Activated B cell treated with CpG ODN at 0.5 μM for 24 hours (primary cell): ENCODE measurements around the gene CAMTA1. TPM values are rescaled to one million over a fixed set of nuclear protein-coding genes. Genes with fewer than 3 reads are reported as not detected.

Experiments used
- ATAC-seq: fragments of 200-7000 bp; cut with Tn5 transposase; one replicate; pipeline ENCODE4 v1.10.0; 2021; ENCODE audit warnings: low read depth, mild to moderate bottlenecking, moderate library complexity
- CTCF ChIA-PET: fragments of 350-600 bp; sonication (Branson Sonifier 250); formaldehyde crosslinking; loops from one replicate; lab custom pipeline; 2021; ENCODE audit warnings: antibody characterized with exemption; lab: Charles Lee
- POLR2A ChIA-PET: fragments of 350-600 bp; sonication (Branson Sonifier 250); formaldehyde crosslinking; loops from one replicate; lab custom pipeline; 2021; ENCODE audit warnings: antibody characterized with exemption; lab: Charles Lee
- DNase-seq: peaks from one replicate; pipeline ENCODE4 v3.0.0; 2022
- H3K27ac Mint-ChIP-seq: one replicate; pipeline ENCODE4 v1.8.0; 2020; ENCODE audit warnings: mixed read lengths
- H3K27me3 Mint-ChIP-seq: one replicate; pipeline ENCODE4 v1.8.0; 2021; ENCODE audit warnings: mixed read lengths
- H3K36me3 Mint-ChIP-seq: one replicate; pipeline ENCODE4 v1.8.0; 2021; ENCODE audit warnings: low read depth, mixed read lengths
- H3K4me1 Mint-ChIP-seq: one replicate; pipeline ENCODE4 v1.8.0; 2021; ENCODE audit warnings: mixed read lengths
- H3K4me3 Mint-ChIP-seq: one replicate; pipeline ENCODE4 v1.8.0; 2020; ENCODE audit warnings: mild to moderate bottlenecking, mixed read lengths
- H3K9me3 Mint-ChIP-seq: one replicate; pipeline ENCODE4 v1.8.0; 2020; ENCODE audit warnings: mixed read lengths
- intact Hi-C: fragments of 100-400 bp; cut with micrococcal nuclease; formaldehyde crosslinking; loops from one replicate; pipeline ENCODE4 v1.15.1; 2024
- total RNA-seq: library from RNA; stranded (reverse); gene quantifications from 2 replicates; pipeline ENCODE4 v1.2.3, GENCODE V29; 2022
- TF ChIP-seq, protein P1 (sequence below): fragments of 200-600 bp; IDR thresholded peaks from one replicate; pipeline ENCODE4 v1.8.0; 2022; ENCODE audit warnings: antibody characterized with exemption, mild to moderate bottlenecking

Gene CAMTA1
- total RNA-seq, 1 donor from 2014 or later: 49.8 TPM

DNA sequence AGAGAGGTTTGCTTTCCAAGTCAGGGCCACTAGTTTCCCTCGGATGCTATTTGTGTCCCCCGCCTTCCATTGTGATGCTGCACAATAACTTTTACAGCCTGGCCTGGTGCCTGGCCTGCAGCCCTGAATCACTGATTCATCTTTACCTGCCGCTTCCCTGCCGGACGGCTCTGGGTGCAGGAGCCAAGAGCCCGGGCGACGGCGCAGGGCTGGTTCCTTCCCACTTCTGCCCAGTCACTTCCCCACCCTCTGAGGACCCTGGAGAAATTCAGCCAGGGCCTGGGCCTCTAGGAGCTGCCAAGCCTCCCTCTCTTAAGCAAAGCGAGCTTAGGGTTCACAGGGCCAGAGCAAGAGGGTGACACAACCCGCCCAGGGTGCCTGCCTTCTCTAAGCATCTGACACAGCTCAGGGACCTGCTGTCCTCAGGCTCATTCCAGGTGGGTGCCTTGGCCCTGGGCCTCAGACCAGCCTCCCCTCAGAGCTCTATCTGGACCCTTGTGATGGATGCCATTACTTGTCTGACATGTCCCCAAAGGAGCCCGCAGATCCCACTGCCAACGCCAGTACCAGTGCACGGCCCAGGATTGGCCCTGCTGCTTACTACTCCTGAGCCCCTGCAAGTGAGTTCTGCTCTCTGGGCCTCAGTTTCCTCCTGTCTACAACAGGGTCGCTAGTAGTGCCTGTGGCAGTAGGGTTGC is 604.8 kb downstream of the CAMTA1 start:
- no peak for DNase-seq
- no peaks in the 10 kb centered on the region for H3K4me1 Mint-ChIP-seq
- TF ChIP-seq, protein P1, sequence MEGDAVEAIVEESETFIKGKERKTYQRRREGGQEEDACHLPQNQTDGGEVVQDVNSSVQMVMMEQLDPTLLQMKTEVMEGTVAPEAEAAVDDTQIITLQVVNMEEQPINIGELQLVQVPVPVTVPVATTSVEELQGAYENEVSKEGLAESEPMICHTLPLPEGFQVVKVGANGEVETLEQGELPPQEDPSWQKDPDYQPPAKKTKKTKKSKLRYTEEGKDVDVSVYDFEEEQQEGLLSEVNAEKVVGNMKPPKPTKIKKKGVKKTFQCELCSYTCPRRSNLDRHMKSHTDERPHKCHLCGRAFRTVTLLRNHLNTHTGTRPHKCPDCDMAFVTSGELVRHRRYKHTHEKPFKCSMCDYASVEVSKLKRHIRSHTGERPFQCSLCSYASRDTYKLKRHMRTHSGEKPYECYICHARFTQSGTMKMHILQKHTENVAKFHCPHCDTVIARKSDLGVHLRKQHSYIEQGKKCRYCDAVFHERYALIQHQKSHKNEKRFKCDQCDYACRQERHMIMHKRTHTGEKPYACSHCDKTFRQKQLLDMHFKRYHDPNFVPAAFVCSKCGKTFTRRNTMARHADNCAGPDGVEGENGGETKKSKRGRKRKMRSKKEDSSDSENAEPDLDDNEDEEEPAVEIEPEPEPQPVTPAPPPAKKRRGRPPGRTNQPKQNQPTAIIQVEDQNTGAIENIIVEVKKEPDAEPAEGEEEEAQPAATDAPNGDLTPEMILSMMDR: no peak

DNA sequence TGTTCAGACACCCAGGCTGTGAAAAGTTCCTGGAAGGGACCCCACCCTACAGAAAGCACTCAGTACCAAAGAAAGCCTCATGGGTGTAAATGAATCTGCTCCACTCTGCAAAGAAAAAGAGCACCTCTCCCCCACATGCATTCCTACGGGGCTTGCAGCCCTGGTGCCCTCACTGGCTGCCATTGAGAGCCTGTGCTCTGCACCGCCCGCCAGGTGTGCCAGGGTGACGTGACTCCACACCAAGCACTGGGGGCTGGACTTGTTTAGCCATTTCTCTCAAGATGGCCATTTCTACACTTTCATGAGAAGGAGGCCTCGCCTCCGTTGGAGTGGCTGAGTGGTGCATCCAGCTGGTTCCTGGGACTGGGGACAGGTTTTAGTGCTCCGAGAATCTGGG is 605.3 kb downstream of the CAMTA1 start:
- no peak overlapping the region for H3K4me3 Mint-ChIP-seq
- H3K4me1 Mint-ChIP-seq: no peaks in the 10 kb centered on the region

More for the DNA sequence above, 604.8 kb downstream of the CAMTA1 start:
- no peak overlapping the region for H3K27ac Mint-ChIP-seq
- H3K4me3 Mint-ChIP-seq: no peak overlapping the region
- H3K36me3 Mint-ChIP-seq: no peaks in the 10 kb centered on the region
- H3K9me3 Mint-ChIP-seq: peaks cover under 1% of the 10 kb centered on the region
- POLR2A ChIA-PET: no interaction called here
- no peaks in the 10 kb centered on the region for H3K27me3 Mint-ChIP-seq
- intact Hi-C loops: no loop called here
- ATAC-seq: no peak
- CTCF ChIA-PET: no interaction called here

DNA sequence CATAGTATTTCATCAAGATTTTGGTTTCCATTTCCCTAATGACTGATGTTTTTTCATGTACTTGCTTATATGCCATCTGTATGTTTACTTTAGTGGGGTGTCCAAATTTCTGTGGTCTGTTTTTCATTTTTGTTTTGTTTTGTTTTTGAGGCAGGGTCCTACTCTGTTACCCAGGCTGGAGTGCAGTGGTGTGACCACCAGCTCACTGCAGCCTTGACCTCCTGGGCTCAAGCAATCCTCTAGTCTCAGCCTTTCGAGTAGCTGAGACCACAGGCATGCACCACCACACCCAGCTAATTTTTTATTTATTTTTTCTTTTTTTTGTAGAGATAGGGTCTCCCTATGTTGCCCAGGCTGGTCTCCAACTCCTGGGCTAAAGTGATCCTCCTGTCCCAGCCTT is 607.9 kb downstream of the CAMTA1 start:
- TF ChIP-seq, protein P1: no peak
- DNase-seq (no peak), ATAC-seq (no peak)
- Mint-ChIP-seq H3K4me3 (no peak overlapping the region), H3K9me3 (peaks cover 14% of the 10 kb centered on the region), H3K4me1 (no peaks in the 10 kb centered on the region), H3K36me3 (no peaks in the 10 kb centered on the region), H3K27ac (no peak overlapping the region), H3K27me3 (peaks cover 8% of the 10 kb centered on the region)
- ChIA-PET POLR2A (no interaction called here), CTCF (no interaction called here)
- intact Hi-C loops: no loop called here

More for the DNA sequence above, 605.3 kb downstream of the CAMTA1 start:
- no peaks in the 10 kb centered on the region for H3K36me3 Mint-ChIP-seq
- peaks cover 2% of the 10 kb centered on the region for H3K27me3 Mint-ChIP-seq
- ATAC-seq (no peak), DNase-seq (no peak)
- H3K27ac Mint-ChIP-seq: no peak overlapping the region
- intact Hi-C loops: no loop called here
- ChIA-PET CTCF (no interaction called here), POLR2A (no interaction called here)
- TF ChIP-seq, protein P1: no peak
- H3K9me3 Mint-ChIP-seq: peaks cover 4% of the 10 kb centered on the region

DNA sequence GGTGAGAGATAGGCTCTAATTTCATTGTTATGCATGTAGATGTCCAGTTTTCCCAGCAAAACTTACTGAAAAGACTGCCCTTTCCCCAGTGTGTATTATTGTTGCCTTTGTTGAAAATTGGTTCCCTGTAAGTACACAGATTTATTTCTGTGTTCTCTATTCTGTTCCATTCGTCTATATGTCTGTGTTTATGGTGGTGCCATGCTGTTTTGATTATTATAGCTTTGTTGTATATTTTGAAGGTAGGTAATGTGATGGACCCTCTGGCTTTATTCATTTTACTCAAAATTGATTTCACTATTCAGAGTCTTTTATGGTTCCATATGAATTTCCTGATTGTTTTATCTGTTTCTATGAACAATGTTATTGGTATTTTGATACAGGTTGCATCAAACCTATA is 610.0 kb downstream of the CAMTA1 start:
- peaks cover 10% of the 10 kb centered on the region for H3K27me3 Mint-ChIP-seq
- H3K9me3 Mint-ChIP-seq: peaks cover 17% of the 10 kb centered on the region
- H3K4me3 Mint-ChIP-seq: no peak overlapping the region
- intact Hi-C loops: no loop called here
- H3K4me1 Mint-ChIP-seq: no peaks in the 10 kb centered on the region
- H3K27ac Mint-ChIP-seq: no peak overlapping the region
- ChIA-PET CTCF (no interaction called here), POLR2A (no interaction called here)
- no peaks in the 10 kb centered on the region for H3K36me3 Mint-ChIP-seq
- TF ChIP-seq, protein P1: no peak
- DNase-seq (no peak), ATAC-seq (no peak)

DNA sequence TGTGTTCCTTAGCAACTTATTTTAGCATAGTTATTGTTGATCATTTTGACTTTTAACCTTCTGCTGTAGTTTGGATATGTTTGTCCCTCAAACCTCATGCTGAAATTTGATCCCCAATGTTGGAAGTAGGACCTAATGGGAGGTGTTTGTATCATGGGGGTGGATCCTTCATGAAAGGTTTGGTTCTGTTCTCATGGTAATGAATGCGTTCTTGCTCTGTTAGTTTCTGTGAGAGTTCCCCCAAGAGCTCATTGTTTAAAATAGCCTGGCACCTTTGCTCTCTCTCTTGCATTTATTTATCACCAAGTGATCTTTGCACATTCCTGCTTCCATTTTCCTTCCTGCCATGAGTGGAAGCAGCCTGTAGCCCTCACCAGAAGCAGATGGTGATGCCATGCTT is 613.7 kb downstream of the CAMTA1 start:
- TF ChIP-seq, protein P1: no peak
- ATAC-seq: no peak
- POLR2A ChIA-PET: no interaction called here
- H3K4me3 Mint-ChIP-seq: no peak overlapping the region
- H3K27me3 Mint-ChIP-seq: peaks cover 13% of the 10 kb centered on the region
- DNase-seq: no peak
- H3K36me3 Mint-ChIP-seq: no peaks in the 10 kb centered on the region
- peaks cover 22% of the 10 kb centered on the region for H3K9me3 Mint-ChIP-seq
- H3K27ac Mint-ChIP-seq: no peak overlapping the region
- CTCF ChIA-PET: no interaction called here
- intact Hi-C loops: no loop called here
- H3K4me1 Mint-ChIP-seq: no peaks in the 10 kb centered on the region
